Thyroid gland (tissue), 4 donors: ENCODE measurements around the gene AGO4.

Experiments used
- CTCF ChIP-seq, 6 experiments: fragments of 200-600 bp in 3 of 6; fragments of 450-650 bp in 3 of 6; sonication (generic) in 3 of 6; IDR thresholded peaks; one replicate each; pipeline ENCODE4 v1.5.1; 2016 to 2019; ENCODE audit warnings: antibody characterized with exemption in 6 of 6, mild to moderate bottlenecking in 2 of 6, inconsistent platforms in 1 of 6, moderate library complexity in 1 of 6
- POLR2A ChIP-seq, 2 donors: fragments of 450-650 bp; IDR thresholded peaks; one replicate each; pipeline ENCODE4 v1.6.1; 2017; ENCODE audit warnings: antibody characterized with exemption in 2 of 2, mild to moderate bottlenecking in 2 of 2, moderate library complexity in 1 of 2

- no peak for TF ChIP-seq CTCF (IDR thresholded peaks at IDR 0.05)
- no peak for TF ChIP-seq POLR2A (IDR thresholded peaks at IDR 0.05)
These were observed 24.6 kb downstream of the AGO4 start for GRCh38 chr1:35832276-35832905.
